Stimulated activated naive B cell treated with anti-CD40 and anti-IgM and Interleukin-4, amounts not matched to agents 10 μg/mL and 1 μg/mL and 100 μg/mL, for 72 hours (primary cell): ENCODE results near the gene LIMS3.
A peak's percentile ranks its signal among the peaks of the same experiment; 100 is the strongest.
"Not testable (repeated sequence)": the region's sequence is repeated elsewhere in the genome, so short reads cannot be mapped to it uniquely, and the experiment has no call there.

Experiments used
- ATAC-seq, 2 donors: fragments of 150-1000 bp; cut with Tn5 transposase; replicated peaks; 2 replicates each; pipeline ENCODE4 v1.10.0; 2021; ENCODE audit warnings: moderate library complexity in 1 of 2
- DNase-seq: peaks from one replicate; pipeline ENCODE4 v3.0.0; 2021
- H3K27ac Mint-ChIP-seq: one replicate; pipeline ENCODE4 v1.8.0; 2022; ENCODE audit warnings: mild to moderate bottlenecking, mixed read lengths
- H3K27me3 Mint-ChIP-seq, 2 donors: one replicate each; pipeline ENCODE4 v1.8.0; 2022; ENCODE audit warnings: mixed read lengths in 2 of 2
- H3K36me3 Mint-ChIP-seq, 2 donors: one replicate each; pipeline ENCODE4 v1.8.0; 2022; ENCODE audit warnings: mixed read lengths in 2 of 2, mild to moderate bottlenecking in 1 of 2
- H3K4me1 Mint-ChIP-seq, 2 donors: one replicate each; pipeline ENCODE4 v1.8.0; 2022; ENCODE audit warnings: mixed read lengths in 2 of 2, mild to moderate bottlenecking in 1 of 2
- H3K4me3 Mint-ChIP-seq, 2 donors: one replicate each; pipeline ENCODE4 v1.8.0; 2022; ENCODE audit warnings: mild to moderate bottlenecking in 2 of 2, mixed read lengths in 2 of 2, moderate library complexity in 1 of 2
- H3K9me3 Mint-ChIP-seq, 2 donors: one replicate each; pipeline ENCODE4 v1.8.0; 2022; ENCODE audit warnings: mixed read lengths in 2 of 2, mild to moderate bottlenecking in 1 of 2

The LIMS3 gene

DNA sequence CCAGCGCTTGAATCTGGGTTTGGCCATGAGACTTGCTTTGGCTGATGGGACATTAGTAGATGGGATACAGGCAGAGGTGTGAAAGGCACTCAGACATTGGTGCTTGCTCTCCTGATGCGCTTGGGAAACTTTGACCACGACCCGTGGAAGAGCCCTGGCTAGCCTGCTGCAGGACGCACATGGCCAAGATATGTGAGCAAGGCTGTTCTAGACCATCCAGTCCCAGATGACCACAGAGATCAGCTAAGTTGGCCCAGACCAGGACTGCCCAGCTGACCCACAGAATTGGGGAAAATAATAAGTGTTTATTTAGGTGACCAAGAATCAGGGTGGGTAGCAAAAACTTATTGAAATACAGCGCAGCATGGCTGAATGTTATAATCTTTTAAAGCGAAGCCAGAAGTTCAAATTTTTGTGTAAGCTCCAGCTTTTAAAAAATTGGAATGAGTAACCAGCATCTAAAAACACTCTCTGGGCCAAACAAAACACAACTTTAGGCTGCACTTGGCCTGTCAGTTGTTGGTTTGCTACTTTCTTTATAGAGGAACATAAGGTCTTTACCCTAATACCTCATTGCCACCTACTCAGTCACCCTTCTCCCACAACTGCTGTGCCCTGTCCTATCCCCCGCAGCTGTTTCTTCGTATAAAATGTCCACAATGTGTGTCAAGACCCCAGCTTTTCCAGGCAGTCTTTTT lies 51.8 kb downstream of the LIMS3 start:
- DNase-seq, H3K27me3 Mint-ChIP-seq, H3K27ac Mint-ChIP-seq, H3K9me3 Mint-ChIP-seq, H3K4me1 Mint-ChIP-seq, H3K36me3 Mint-ChIP-seq, ATAC-seq, H3K4me3 Mint-ChIP-seq: not testable (repeated sequence)

DNA sequence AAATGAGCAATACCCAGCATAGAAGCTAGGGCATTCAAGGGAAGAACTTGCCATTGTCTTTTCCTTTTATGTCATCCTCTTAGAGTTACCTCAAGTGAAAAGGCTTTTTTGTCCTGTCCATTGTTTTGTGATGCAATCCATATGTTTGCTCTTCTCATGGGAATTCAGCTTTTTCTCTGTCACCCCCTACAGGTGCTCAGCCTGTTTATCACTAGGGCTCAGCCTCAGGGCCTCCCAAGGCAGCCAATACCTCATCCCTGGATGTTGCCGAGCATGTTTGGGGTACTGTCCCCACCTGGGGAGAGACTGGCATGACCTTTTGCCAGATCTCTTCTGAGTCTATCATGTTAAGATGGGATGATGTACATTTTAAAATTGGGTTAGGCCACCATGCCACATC lies 65.5 kb downstream of the LIMS3 start:
- not testable (repeated sequence) for H3K27me3 Mint-ChIP-seq, DNase-seq

DNA sequence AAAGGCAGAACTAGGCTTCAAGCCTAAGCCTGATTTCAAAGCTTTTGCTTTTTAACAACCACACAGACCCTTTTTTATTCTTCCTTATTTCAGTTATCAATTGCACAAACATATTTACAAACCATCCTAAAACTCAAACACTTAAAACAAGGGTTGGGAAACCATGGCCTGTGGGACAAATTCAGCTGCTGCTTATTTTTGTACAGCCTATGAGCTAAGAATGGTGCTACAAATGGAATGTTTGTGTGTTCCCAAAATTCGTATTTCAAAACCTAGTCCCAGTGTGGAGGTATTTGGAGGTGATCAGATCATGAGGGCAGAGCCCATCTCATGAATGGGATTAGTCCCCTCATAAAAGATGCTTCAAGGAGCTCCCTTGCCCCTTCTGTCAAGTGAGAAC lies 67.0 kb downstream of the LIMS3 start:
- not testable (repeated sequence) for DNase-seq, H3K36me3 Mint-ChIP-seq, H3K27ac Mint-ChIP-seq, ATAC-seq, H3K4me3 Mint-ChIP-seq, H3K9me3 Mint-ChIP-seq, H3K27me3 Mint-ChIP-seq, H3K4me1 Mint-ChIP-seq

More for the DNA sequence above, 65.5 kb downstream of the LIMS3 start:
- not testable (repeated sequence) for H3K36me3 Mint-ChIP-seq, H3K4me3 Mint-ChIP-seq, H3K9me3 Mint-ChIP-seq, H3K4me1 Mint-ChIP-seq, H3K27ac Mint-ChIP-seq, ATAC-seq

DNA sequence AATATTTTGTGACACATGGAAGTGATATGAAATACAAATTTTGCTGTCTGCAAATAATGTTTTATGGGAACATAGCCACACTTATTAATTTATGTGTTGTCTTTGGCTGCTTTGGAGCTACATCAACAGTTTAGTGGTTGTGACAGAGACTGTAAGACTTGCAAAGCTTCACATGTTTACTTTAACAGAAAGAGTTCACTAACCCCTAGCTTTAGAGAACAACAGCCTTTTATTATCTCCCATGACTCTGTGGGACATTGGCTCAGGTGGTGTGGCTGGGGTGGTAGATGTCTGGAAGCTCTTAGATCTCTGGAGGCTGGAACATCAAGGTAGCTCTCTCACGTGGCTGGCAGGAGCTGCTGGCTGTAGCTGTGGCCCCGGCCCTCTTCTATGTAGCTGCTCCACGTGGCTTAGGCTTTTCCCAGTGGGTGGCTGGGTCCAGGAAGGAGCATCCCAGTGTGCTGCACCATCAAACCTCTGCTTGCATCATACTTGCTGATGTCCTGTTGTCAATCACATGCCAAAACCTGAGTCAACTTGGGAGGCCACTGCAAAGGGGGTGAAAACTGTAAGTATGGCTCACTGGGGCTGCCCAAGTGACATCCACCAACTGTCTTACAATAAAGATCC lies 67.7 kb downstream of the LIMS3 start:
- not testable (repeated sequence) for ATAC-seq, H3K36me3 Mint-ChIP-seq, DNase-seq, H3K9me3 Mint-ChIP-seq, H3K27me3 Mint-ChIP-seq, H3K4me1 Mint-ChIP-seq, H3K4me3 Mint-ChIP-seq, H3K27ac Mint-ChIP-seq

DNA sequence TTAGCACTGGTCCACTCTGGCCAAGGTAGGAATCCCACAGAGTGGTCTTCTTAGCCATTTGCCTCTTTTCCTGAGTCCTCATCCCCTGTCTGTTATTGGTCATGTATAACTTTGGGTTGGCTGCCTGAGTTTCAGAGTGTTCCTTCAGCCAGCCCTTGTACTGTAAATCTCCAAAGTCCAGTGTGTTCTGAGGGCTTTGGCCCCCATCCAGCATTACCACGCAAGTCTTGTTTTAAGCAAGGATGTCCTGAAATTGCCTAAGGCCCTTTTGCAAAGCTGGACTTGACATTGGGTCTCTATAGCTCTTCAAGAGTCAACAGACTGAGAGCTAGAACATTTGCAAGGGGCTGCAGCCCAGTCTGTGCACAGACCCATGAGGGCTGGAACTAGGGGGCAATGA lies 68.4 kb downstream of the LIMS3 start:
- H3K36me3 Mint-ChIP-seq, H3K4me1 Mint-ChIP-seq, H3K27me3 Mint-ChIP-seq, ATAC-seq, DNase-seq, H3K27ac Mint-ChIP-seq, H3K4me3 Mint-ChIP-seq, H3K9me3 Mint-ChIP-seq: not testable (repeated sequence)

DNA sequence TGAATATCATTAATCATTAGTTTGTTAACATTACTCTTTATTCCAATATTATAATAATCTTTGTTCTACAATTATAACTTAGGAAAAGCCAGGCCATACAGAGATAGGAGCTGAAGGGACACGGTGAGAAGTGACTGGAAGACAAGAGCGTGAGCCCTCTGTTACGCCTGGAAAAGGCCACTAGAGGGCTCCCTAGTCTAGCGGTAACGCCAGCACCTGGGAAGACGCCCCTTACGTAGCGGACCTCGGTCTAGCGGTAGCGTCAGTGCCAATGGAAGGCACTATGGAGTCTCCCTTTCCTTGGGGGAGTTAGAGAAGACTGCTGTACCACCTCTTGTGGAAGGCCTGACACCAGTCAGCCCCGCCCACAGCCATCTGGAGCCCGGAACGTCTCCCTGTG lies 71.4 kb downstream of the LIMS3 start:
- peak; percentile 77 to 82 for ATAC-seq
- DNase-seq, H3K4me3 Mint-ChIP-seq, H3K27ac Mint-ChIP-seq, H3K36me3 Mint-ChIP-seq, H3K27me3 Mint-ChIP-seq, H3K9me3 Mint-ChIP-seq, H3K4me1 Mint-ChIP-seq: not testable (repeated sequence)

DNA sequence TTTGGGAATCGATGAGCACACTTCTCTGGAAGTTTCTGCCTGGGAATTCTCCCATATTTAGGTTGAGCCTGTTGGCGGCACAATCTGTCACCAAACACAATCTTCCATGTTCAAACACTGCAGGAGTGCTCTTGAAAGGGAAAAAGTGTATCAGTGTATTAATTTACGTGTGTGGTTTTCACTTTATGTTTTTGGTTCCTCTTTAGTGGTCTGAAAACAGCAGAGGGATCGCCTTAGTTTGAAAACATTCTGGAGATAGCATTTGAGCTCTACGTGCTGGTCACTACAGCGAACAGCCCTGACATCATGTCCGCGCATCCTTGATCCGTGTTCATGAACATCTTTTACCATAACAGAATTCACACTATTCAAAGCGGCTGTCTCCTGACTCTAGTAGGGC lies 73.2 kb downstream of the LIMS3 start:
- not testable (repeated sequence) for H3K27me3 Mint-ChIP-seq, DNase-seq, H3K27ac Mint-ChIP-seq, H3K4me3 Mint-ChIP-seq, H3K9me3 Mint-ChIP-seq, H3K36me3 Mint-ChIP-seq, H3K4me1 Mint-ChIP-seq
- ATAC-seq = peak; percentile 61 to 80
